ENCODE measurements around the gene TBL3.

Gene TBL3

DNA sequence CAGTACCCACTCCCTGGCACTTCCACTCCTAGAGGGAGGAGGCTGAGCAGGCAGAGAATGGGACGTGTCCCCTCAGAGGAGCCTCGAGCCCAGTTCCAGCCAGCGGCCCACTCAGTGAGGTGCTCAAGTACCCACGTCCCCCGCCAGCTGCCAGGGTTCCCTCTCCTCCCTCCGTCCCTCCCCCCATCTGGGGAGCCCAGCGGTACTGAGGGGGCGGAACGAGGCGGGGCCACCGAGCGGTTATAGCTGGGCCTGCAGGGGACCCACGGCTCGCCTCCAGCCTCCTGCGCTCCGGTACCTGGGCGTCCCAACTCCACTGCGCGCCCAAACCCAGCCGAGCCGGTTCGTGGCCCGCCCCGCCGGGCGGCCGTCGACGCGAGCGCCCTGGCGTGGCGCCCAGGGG lies 47.7 kb downstream of the TBL3 start, which contains the start of gene NPW:
Gene NPW (plus strand): TSS at position 268 of the 403 bp plus-strand sequence.
- DNase-seq (ENCODE audit: low read depth) = no peak

DNA sequence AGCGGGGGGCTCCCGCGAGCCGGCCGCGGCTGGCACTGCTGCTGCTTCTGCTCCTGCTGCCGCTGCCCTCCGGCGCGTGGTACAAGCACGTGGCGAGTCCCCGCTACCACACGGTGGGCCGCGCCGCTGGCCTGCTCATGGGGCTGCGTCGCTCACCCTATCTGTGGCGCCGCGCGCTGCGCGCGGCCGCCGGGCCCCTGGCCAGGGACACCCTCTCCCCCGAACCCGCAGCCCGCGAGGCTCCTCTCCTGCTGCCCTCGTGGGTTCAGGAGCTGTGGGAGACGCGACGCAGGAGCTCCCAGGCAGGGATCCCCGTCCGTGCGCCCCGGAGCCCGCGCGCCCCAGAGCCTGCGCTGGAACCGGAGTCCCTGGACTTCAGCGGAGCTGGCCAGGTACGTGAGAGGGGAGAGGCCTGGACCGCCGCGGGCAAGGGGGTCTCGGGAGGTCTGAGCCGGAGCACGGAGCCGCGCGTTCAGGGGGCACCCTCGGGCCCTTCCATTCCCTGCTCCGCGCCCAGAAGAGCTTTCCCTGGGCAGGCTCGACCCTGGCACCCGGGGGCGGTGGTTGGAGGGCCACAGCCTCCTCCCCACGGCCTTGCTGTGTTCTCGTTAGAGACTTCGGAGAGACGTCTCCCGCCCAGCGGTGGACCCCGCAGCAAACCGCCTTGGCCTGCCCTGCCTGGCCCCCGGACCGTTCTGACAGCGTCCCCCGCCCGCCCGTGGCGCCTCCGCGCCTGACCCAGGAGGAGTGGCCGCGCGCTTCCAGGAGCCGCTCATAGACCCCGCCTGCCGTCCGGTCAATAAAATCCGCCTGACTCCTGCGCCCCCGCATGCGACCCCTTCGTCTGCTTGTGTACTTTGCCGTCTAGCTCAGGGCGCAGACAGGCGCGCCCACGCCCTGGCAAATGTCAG lies 48.3 kb downstream of the TBL3 start:
- no peak for DNase-seq (ENCODE audit: low read depth)

DNA sequence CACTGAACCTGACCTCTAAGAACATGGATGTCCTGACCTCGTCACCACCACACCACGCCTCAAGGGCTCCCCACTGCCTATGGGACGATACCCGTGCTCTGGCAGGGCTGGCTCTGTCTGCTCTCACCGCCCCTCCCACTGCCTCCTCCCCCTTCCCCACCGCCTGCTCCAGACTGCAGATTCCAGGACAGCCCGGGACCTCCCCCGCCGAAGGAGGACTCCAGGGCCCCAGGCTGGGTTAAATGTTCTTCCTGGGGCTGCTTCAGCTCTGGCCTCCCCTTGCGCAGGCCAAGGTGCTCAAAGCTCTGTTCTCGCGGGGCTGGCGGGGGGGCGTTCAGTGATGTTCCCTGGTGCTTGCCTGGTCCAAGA lies 50.9 kb downstream of the TBL3 start:
- peak; percentile 45 for DNase-seq (ENCODE audit: low read depth)

DNA sequence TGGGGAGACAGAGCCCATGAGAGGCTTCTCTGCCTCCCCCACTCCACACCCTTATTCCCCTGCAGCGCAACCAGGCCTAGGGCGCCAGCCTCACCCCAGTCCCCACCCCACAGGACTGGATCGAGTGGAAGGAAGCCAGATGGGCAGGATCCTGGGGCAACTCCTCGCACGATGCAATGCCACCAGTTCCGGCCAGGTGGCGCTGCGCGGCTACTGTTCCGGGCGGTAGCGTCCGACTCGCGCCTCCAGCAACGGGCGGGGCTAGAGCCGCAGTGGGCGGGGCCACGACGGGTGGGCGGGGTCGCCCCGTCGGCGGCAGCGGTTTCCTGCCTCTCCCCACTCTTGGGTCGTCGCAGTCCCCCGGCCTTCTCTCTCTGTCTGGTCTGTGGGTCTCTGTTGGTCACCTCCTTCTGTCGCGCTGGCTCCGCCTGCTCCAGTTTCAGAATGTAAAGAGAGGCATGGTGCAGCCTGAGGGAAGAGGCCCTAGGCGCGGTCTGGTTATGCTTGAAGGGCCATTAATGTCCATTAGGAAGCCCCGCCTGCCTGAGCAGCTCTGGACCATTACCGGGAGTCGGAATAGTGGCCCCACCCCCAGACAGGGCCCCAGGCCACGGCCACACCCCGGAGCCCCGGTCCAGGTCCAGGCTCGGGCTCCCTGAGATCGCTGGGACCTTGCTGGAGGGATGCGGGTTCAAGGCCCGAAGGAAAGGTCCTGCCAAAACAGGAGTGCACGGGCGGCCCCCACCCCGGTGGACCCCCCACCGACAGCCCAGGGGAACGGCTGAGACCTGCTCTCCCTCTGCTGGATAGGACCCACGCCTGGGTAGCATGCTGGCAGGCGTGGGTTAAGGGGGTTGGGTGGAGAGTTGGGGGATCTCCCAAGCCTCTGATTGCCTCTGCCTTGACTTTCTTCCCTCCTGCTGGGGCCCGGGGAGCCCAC lies 51.5 kb downstream of the TBL3 start:
- peak; percentile 76 for DNase-seq (ENCODE audit: low read depth)

DNA sequence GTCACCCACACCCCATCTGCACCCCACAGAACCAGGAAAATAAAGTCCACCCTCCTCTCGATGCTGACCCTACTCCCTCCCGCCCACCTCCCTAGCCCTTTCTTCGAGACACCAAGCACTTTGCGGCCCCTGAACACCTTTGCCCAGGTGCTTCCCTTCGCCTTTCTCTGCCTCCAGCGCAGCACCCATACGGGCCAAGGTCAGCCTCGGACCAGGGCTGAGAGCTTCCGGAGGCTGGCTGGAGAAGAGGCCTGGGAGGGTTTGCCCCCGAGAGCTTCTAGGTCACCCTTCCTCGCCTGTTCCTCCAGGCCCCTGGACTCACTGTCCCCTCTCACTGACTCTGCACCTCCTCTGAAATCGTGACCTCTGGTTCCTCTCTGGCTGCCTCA lies 52.2 kb downstream of the TBL3 start:
- DNase-seq (ENCODE audit: low read depth) = no peak

DNA sequence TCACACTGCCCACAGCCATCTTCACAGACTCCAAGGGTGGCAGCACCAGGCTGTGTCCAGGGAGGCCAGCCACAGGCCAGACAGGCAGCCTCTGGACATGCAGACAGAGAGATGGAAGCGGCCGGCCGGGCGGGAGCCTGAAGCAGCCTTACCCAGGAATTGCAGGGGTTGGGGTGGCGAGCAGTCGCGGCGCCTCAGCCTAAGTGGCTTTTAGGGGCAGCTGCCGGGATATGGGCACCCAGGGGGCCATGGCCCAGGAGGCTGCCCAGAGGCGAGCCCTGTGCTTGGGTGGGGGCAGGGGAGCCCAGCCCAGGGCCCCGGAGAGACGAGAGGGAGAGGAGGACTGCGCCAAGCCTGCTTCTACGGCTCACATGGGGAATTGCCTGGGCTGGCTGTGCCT lies 53.4 kb downstream of the TBL3 start:
- no peak for DNase-seq (ENCODE audit: low read depth)

DNA sequence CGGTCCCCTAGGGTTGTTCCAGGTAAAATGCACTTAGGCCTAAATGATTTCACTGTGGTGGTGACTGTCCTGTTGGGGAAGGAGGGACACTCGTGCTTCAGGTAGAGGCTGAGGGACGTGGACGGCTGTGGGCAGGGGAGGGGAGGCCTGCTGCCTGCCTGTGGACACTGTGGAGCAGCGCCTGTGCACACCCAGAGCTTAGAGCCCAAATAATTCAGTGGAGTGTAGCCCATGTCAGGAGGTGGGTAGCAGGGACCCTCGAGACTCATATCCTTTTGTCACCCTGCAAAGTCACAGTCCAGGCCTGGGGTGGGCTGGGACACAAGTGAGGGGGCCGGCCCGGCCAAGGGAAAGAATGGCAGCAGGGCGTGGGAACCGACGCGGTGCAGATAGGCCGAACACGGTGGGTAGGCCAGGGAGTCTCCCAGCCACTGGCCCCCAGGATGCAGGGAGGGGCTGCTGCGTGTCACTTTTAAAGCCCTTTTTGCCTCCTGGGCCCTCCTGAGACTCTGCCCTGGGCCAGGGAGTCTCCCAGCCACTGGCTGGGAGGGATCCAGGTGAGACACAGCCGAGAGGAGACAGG lies 54.1 kb downstream of the TBL3 start:
- no peak for DNase-seq (ENCODE audit: low read depth)

DNA sequence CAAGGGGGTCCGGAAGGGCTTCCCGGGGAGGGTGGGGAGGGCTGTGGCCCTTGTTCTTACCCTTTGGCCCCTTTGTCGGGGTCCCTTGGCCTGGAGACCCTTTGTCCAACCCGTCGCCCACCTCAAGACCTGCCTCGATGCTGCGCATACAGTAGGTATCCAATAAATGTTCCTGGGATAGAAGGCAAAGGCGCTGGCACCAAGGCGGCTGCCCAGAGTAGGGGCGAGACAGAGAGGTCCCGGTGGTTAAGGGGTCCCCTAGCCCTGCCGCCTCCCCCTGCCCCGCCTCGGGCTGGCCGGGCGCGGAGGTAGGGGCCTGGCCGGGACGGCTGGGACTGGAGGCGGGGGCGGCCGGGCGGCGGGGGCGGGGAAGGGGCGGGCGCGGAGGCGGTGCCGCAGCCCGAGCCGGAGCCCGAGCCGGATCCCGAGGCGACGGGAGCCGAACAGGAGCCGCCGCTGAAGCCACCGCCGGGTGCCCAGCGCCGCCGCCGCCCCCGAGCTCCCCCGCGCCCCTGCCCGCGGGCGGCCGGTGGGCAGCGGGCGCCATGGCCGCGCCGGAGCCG lies 54.7 kb downstream of the TBL3 start, which contains the start of gene NHERF2:
Gene NHERF2 (plus strand): TSS at position 442 of the 563 bp plus-strand sequence. CDS start 104 bp downstream, at position 546.
- DNase-seq (ENCODE audit: low read depth) = no peak

DNA sequence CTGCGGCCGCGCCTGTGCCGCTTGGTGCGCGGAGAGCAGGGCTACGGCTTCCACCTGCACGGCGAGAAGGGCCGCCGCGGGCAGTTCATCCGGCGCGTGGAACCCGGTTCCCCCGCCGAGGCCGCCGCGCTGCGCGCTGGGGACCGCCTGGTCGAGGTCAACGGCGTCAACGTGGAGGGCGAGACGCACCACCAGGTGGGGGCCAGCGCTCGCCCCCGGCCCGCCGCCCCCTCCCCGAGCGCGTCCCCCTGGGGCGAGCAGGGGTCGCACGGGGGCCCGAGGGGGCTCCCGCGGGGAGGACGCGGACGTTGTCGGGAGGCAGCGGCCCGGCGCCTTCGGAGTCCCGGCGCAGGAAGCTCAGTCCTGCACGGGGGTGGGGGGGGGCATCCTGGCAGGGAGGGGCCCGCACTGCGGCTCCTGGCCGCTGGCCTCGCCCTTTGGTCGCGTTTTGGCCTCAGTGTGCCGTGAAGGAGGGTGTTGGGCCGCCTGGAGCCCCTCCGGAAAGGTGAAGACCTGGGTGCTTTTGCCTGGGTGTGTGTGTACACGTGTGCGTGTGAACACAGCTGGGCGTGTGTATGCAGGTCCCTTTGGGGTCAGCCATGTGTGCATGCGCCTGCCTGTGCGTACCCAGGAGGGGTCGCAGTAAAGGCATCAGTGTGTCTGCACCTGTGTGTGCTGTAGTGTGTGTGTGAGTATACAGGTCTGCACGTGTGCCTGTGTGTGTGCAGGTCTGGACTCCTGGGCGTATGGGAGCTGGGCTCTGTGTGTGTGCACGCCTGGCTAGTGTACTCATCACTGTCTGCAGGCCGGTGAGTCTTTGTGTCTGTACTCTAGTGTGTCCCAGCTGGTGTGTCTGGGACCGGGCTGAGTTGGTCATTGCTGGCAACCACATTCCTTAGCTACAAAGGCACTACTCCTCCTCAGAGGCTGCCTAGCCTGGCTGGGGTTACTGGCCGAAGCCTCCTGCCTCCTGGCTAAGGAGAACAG lies 55.5 kb downstream of the TBL3 start:
- DNase-seq (ENCODE audit: low read depth) = peak; percentile 42

DNA sequence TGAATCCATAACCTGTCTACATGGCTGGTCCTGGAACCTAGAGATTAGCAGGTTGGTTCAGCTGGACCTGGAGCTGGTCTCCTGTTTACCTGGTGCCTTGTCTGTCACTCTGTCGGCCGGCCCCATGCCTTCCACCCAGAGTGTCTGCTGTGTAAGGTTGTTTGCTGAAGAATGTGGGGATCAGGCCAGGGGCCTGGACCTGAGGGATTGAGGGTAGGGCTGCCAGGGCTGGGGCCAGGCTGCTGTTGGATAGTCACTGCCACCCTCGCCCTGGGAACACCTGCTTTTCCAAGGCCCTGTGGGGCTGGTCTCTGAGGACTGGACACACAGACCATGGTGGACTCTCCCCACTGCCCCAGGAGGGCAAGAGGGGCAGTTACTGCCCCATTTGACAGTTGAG lies 56.3 kb downstream of the TBL3 start:
- DNase-seq (ENCODE audit: low read depth) = no peak

DNA sequence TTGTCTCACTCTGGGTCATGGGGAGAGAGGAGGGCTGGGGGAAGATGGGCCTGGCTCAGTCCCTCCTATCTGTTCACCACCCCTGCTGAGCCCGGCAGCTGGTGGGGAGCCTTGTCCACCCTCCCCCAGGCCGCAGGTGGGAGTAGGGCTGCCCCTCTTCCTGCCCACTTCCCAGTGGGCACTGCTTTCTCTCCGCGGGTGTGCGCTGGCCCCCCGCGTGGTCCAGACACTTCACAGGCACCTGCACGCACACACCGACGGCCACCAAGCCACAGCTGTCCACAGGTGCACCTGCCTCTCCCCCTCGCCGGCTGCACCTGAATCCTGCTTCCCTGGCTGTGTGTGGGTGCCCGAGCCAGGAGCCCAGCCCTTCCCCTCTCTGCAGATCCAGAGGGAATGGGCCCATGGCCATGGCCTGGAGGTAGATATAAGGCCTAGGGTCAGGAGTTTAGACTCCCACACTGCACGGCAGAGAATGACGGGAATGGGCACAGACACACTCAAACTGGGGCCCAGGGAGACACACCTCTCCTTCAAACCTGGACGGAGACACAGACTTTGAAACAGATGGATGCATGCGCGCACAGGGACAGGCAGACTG lies 56.9 kb downstream of the TBL3 start:
- DNase-seq (ENCODE audit: low read depth) = no peak

DNA sequence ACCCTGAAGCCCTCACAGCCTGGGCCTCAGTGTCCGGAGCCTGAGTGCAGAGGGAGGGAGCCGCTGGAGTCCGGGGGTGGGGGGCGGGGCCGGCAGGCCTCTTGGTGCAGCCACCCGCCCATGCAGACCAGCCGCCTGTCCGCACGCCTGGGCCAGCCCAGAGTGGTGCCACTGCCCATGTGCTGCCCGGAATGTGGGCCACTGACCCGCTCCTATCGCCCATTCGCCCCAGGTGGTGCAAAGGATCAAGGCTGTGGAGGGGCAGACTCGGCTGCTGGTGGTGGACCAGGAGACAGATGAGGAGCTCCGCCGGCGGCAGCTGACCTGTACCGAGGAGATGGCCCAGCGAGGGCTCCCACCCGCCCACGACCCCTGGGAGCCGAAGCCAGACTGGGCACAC lies 57.5 kb downstream of the TBL3 start:
- DNase-seq (ENCODE audit: low read depth) = no peak

DNA sequence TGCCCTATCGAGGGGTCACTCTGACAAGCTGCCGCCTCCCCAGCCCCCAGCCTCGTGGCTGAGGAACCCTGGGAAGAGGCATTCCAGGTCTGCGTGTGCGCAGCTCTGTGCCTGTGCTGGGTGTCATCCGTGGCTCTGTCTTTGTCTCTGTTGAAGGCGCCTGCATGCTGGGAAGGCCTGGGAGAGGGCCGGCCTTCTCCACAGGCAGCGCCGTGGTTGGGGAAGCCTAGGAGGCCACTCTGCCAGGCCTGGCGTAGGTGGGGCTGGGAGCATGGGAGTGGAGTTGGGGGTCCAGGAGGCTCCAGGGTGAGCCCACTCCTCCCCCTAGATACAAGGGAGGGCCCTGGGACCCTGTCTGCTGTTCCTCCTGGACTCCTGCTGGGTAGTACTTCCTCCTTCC lies 58.2 kb downstream of the TBL3 start:
- DNase-seq (ENCODE audit: low read depth) = no peak

DNA sequence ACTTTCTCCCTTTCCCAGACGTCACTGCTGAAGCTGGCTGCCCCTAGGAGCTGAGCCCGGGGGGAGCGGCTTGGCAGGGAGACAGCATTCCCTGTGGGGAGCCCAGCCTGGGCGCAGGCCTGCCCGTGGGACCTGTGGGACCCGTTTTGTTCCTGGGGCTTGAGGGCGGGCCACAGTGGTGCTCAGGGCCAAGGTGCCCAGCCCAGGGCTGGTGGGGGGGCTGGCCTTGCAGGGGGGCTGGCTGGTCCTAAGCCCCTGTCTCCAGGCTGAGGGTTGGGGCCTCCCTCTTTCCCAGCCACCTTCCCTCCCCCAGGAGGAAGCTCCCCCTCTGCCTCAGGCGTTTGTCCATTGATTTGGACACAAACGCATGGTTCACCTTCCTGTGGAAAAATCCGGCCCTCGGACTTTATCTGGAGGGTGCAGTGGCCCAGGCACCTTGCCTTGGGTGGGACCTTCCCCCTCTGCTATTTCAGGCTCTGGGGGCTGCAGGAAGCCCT lies 59.3 kb downstream of the TBL3 start:
- DNase-seq (ENCODE audit: low read depth) = no peak

Data from iris pigment epithelial cell (primary cell).